ENCODE measurements around the gene METTL23. TPM values are rescaled to one million over a fixed set of nuclear protein-coding genes. Genes with fewer than 3 reads are reported as not detected.
"Not testable (repeated sequence)": the region's sequence is repeated elsewhere in the genome, so short reads cannot be mapped to it uniquely, and the experiment has no call there.

METTL23 gene
- total RNA-seq, 1 experiment from 2014 or later: 40.5 TPM

GRCh38 chr17:76707985-76708807 is 18.4 kb upstream of the METTL23 start:
- Histone ChIP-seq H3K4me2 (no peak overlapping the region), H2AFZ (no peak overlapping the region), H3K36me3 (ENCODE audit: low read depth) (no peaks in the 10 kb centered on the region), H3K27me3 (ENCODE audit: insufficient read depth, low read depth) (no peaks in the 10 kb centered on the region), H3K4me3 (no peak overlapping the region), H3K9me3 (ENCODE audit: insufficient read depth, low read depth) (no peaks in the 10 kb centered on the region), H4K20me1 (ENCODE audit: insufficient read depth) (no peaks in the 10 kb centered on the region), H3K9me2 (ENCODE audit: insufficient read depth) (no peaks in the 10 kb centered on the region), H3K79me2 (ENCODE audit: low read depth) (no peaks in the 10 kb centered on the region), H3K27ac (no peak overlapping the region), H3K4me1 (replicated peaks; ENCODE audit: insufficient read depth) (0 out of 2 replicates have a peak, but pooled peaks cover 6% of the 10 kb centered on the region), H3F3A (ENCODE audit: insufficient read depth, low read depth) (no peaks in the 10 kb centered on the region; the same call in 1 of the 2 replicates)
- BruUV-seq (replicated peaks): TSS peak; percentile 18
- CTCF ChIA-PET: no interaction called here
- POLR2A ChIA-PET (ENCODE audit: unreplicated experiment): no interaction called here
- DNase-seq: no peak
- intact Hi-C loops (cut with micrococcal nuclease; ENCODE audit: unreplicated experiment): no loop called here
- TF ChIP-seq CTCF (conservative IDR thresholded peaks at IDR 0.05): no peak
- no peak for TF ChIP-seq EZH2 (IDR thresholded peaks at IDR 0.05; ENCODE audit: low read depth)

GRCh38 chr17:76709077-76709950 is 17.3 kb upstream of the METTL23 start:
- BruUV-seq (replicated peaks): no TSS peak
- TF ChIP-seq EZH2 (IDR thresholded peaks at IDR 0.05; ENCODE audit: low read depth): no peak
- TF ChIP-seq CTCF (conservative IDR thresholded peaks at IDR 0.05): no peak
- Histone ChIP-seq H3K4me1 (replicated peaks; ENCODE audit: insufficient read depth) (0 out of 2 replicates have a peak, but pooled peaks cover 6% of the 10 kb centered on the region), H3K4me3 (no peak overlapping the region), H3K9me3 (ENCODE audit: insufficient read depth, low read depth) (no peaks in the 10 kb centered on the region), H3K79me2 (ENCODE audit: low read depth) (no peaks in the 10 kb centered on the region), H3K36me3 (ENCODE audit: low read depth) (no peaks in the 10 kb centered on the region), H3K9me2 (ENCODE audit: insufficient read depth) (no peaks in the 10 kb centered on the region), H3K27ac (no peak overlapping the region), H3F3A (ENCODE audit: insufficient read depth, low read depth) (no peaks in the 10 kb centered on the region; the same call in 1 of the 2 replicates), H3K27me3 (ENCODE audit: insufficient read depth, low read depth) (no peaks in the 10 kb centered on the region), H2AFZ (no peak overlapping the region), H3K4me2 (no peak overlapping the region), H4K20me1 (ENCODE audit: insufficient read depth) (no peaks in the 10 kb centered on the region)
- DNase-seq: no peak
- intact Hi-C loops (cut with micrococcal nuclease; ENCODE audit: unreplicated experiment): no loop called here
- CTCF ChIA-PET: no interaction called here
- POLR2A ChIA-PET (ENCODE audit: unreplicated experiment): no interaction called here

GRCh38 chr17:76709951-76710862 is 16.4 kb upstream of the METTL23 start:
- intact Hi-C loops (cut with micrococcal nuclease; ENCODE audit: unreplicated experiment): loop anchor here (10.0 kb wide), 1 partner anchor 245 kb away; the partner anchor contains the start of gene AANAT
- POLR2A ChIA-PET (ENCODE audit: unreplicated experiment); H3K27me3 ChIP-seq (ENCODE audit: insufficient read depth, low read depth); H2AFZ ChIP-seq; H3K79me2 ChIP-seq (ENCODE audit: low read depth); H3K27ac ChIP-seq; H3F3A ChIP-seq (ENCODE audit: insufficient read depth, low read depth); H3K9me2 ChIP-seq (ENCODE audit: insufficient read depth); H3K4me2 ChIP-seq; H3K4me1 ChIP-seq (replicated peaks; ENCODE audit: insufficient read depth); H3K9me3 ChIP-seq (ENCODE audit: insufficient read depth, low read depth); H3K4me3 ChIP-seq; DNase-seq; BruUV-seq (replicated peaks); H3K36me3 ChIP-seq (ENCODE audit: low read depth); H4K20me1 ChIP-seq (ENCODE audit: insufficient read depth): not testable (repeated sequence)
- CTCF ChIA-PET: interaction anchor here (0.5 to 0.6 kb wide), 2 partner anchors 126 to 131 kb away, joined by 6 read pairs; no protein-coding TSS in a partner anchor

Measured in PC-9 (cell line).